HG03521 (cell line): Measurements from ENCODE around the gene CCDC59.
"Not testable (repeated sequence)": the region's sequence is repeated elsewhere in the genome, so short reads cannot be mapped to it uniquely, and the experiment has no call there.

Experiments used
- ATAC-seq: cut with Tn5 transposase; IDR thresholded peaks from one replicate; pipeline ENCODE4 v1.9.1; 2021; ENCODE audit warnings: mild to moderate bottlenecking, moderate library complexity; ENCODE audit not compliant: unreplicated experiment

The CCDC59 gene, protein sequence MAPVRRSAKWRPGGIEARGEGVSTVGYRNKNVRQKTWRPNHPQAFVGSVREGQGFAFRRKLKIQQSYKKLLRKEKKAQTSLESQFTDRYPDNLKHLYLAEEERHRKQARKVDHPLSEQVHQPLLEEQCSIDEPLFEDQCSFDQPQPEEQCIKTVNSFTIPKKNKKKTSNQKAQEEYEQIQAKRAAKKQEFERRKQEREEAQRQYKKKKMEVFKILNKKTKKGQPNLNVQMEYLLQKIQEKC

DNA sequence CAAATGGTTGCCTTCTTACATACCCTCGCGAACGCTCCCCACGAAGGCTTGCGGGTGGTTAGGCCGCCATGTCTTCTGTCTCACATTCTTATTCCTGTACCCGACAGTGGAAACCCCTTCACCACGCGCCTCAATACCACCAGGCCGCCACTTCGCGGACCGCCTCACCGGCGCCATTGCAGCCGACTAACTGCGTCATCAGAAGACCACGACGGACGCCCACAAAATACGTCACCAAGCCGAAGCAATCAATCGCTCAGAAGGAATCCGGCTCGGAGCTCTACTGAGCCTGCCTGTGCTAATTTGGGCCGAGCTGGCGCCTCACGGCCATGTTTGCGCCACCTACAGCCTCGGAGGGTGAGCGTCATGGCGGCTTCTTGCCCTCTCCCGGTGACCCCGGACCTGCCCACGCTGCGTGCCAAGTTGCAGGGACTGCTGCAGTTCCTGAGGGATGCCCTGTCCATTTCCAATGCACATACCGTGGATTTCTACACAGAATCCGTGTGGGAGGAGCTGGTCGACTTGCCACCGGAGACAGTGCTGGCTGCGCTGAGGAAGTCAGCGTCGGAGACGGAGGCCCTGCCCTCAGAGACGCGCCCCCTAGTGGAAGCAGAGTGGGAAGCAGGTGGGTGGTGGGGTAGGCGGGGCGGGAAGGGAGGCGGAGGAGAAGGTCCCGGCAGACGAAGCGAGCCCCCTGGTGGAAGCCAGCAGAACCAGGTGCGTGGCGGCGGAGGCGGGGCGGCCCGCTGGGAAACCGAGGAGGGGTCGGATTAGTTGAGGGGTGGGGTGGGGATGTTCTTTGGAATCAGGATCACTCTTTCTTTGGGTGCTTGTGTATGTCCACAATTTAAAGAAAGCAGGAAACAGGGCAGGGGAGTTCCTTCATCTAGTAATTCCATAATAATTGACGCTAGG is at the start of gene CCDC59, which contains the start of gene METTL25:
Gene CCDC59, minus strand, starts transcription at position 188 of the 915 bp plus-strand sequence. Its CDS starts 11 bp downstream, at position 177.
Gene METTL25, plus strand, starts transcription at position 330 of the 915 bp plus-strand sequence. Its CDS starts 37 bp downstream, at position 367.
- peak; percentile 93 for ATAC-seq

DNA sequence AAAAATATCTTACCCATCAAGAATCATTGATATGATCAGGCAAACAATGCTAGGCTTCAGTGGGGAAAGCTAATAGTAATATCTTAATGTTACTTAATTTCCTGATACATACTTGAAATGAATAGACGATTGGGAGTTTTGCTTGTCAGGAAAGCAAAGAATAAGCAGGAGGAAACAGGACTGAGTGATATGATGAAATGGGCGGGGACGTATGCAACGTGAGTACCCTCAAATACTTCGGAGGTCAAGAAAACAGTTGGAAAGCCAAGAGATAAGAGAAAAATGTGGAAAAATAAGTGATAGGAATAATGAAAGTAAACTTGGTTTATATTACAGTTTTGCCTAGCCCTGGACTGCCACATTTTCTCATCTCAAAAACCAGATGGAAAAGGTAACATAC is 49.3 kb upstream of the CCDC59 start:
- no peak for ATAC-seq

DNA sequence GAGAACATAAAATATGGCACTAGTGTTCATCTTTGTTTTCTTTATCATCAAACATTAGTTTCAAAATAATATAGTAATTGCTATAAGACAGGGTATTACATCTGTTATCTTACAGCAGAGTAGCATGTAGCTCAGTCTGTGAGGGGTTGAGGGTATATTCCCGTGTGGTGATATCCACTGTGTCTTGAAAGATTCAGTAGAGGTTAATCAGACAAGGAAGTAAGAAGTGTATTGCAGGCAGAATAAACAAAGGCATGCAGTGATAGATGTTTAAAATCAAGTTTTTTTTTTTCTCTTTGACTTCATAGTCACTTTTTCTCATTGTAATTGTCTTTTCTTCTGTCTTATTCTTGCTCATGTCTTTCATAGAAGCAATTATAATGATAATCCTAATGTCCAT is 48.5 kb upstream of the CCDC59 start:
- no peak for ATAC-seq

DNA sequence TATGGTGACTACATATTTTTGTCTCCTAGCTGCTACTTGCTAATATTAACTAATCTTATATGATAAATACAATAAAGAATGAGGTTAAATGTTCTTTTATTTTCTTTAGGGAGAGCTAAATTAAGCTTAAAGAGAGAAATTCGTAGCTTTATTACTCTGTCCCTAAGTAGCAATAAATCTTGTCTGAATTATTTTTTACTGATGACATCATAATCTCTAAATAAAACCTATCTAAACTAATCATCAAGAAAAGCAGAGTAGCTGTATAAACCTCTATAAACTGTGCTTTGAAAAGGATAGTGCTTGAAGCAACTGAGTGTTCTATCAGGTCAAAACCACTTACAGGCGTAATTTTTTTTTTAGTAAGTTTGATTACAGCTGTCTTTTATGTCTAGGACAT is 42.6 kb upstream of the CCDC59 start:
- no peak for ATAC-seq

DNA sequence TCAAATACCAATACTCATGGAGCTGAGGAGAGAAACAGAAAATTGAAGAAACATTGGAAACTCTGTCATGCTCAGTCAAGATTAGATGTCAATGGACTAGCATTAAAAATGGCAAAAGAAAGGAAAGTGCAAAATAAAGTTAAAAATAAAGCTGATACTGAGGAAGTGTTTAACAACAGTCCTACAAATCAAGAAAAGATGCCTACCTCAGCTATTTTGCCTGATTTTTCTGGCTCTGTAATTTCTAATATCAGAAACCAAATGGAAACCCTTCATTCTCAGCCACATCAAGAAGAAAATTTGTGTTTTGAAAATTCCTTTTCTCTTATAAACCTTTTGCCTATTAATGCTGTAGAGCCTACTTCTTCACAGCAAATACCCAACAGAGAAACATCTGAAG is 40.7 kb upstream of the CCDC59 start:
- ATAC-seq: no peak

DNA sequence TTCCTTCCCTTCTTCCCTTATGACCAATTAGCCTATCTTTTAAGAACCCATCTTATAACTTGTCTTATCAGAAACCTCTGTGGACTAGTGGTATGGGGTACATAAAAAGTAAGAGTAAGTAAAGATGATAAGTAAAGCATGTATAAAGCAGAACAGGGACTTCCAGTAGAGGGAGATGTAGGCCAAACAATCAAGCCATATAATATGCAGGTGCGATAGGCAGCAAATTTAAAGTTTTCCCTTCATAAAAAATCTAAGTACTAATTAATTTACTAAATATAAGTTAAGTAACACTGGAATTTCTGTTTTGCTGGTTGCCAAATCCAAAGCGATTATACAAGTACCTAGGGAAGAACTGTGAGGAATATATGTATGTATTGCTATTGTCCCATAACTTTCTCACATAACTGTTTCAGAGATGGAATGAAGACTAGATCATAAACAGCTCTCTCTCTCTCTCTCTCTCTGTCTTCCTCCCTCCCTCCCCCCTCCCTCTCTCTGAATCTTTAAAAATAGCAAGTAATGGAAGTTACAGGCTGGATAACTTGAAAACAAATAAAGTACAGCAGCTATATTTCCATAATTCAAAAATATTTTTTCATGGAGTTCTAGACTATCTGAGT is 25.9 kb upstream of the CCDC59 start:
- ATAC-seq: no peak

DNA sequence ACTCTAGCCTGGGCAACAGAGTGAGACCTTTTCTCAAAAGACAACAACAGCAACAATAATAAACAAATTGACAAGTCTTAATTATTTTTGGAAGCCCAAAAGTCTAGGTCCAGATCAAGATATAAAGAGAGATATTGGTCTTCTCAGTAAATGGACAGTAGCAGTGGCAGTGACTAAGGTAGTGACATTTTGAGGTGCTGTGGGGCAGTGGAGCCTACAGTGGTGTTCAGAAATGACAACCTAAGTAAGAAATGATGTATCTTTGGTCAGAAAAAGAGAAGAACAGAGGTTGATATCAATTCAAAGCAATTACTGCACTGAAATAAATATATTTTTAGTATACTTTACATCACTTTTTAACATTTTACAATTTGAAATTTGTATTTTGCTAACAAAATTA is 20.8 kb upstream of the CCDC59 start:
- ATAC-seq: no peak

DNA sequence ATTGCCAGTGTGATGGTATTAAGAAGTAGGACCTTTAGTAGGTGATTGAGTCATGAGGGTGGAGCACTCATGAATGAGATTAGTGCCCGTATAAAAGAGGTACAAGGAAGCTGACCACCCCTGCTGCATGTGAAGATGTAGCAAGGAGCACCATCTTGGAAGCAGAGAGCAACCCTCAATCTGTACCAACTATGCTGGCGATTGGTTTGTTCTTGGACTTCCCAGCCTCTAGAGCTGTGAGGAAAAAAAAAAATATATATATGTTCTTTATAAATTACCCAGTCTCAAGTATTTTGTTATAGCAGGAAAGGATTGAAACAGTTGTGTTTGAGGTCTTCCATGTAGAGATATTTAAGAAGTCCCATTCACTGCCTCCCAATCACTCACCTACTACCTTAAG is 17.0 kb upstream of the CCDC59 start:
- ATAC-seq: no peak

DNA sequence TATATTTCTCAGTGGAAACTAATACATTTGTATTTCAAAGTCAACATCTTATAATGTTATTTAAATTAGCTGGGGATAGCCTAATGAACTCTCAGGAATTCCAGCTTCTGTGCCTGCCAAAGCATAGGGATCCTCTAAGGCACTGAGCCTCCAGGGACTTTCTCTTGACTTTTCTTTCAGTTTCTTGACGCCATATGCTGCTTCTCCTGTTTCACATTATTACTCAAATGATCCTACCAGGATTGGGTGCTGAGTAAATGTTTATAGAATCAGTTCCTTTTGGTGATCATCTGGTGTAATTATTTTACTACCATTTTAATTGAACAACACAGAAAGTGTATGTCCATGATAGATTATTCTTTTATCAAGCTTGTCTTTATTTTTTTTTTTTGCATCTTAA is 8.0 kb upstream of the CCDC59 start:
- no peak for ATAC-seq

DNA sequence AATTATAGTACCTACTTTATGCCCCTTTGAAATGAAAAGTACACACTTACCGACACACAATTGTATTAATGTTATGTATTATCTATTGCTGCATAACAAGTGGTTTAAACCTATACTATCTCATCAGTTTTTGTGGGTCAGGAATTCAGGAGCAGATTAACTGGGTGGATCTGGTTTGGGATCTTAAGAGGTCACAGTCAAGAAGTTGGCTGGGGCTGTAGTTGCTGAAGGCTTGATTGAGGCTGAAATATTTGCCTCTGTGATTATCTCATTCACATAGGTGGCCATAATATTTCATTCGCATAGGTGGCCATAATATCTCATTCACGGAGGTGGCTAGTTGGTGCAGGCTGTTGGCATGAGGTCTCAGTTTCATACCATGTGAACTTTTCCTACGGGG is 5.8 kb upstream of the CCDC59 start:
- ATAC-seq: no peak

DNA sequence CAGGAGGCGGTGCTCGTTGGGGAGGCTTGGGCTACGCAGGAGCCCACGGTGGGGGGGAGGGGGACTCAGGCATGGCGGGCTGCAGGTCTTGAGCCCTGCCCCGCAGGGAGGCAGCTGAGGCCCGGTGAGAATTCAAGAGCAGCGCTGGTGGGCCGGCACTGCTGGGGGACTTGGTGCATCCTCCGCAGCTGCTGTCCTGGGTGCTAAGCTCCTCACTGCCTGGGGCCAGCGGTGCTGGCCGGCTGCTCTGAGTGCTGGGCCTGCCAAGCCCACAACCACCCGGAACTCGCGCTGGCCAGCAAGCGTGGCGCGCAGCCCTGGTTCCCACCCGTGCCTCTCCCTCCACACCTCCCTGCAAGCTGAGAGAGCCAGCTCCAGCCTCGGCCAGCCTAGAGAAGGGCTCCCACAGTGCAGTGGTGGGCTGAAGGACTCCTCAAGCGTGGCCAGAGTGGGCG is 3.3 kb upstream of the CCDC59 start:
- no peak for ATAC-seq

DNA sequence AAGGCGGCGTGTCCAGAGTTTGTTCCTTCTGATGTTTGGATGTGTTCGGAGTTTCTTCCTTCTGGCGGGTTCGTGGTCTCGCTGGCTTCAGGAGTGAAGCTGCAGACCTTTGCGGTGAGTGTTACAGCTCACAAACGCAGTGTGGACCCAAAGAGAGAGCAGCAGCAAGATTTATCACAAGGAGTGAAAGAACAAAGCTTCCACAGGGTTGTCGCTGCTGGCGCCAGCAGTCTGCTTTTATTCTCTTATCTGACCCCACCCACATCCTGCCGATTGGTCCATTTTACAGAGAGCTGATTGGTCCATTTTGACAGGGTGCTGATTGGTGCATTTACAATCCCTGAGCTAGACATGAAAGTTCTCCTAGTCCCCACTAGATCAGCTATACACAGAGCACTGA is 2.6 kb upstream of the CCDC59 start:
- ATAC-seq: not testable (repeated sequence)

DNA sequence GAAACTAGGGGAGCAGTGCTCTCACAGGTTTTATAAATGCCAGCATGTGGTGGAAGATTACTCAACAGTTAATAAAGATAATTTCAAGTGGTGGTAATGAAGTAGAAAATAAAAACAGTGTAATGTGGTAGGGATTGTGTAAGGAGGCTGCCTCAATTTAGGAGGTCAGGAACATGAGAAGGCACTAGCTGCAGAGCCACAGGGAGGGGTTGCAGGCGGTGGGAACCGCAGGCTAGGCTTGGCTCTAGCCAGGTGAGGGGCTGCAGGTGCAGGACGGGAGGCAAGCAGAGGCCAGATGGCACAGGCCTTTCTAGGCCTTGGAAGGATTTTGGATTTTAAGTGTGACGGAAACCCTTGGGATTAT is 910 bp upstream of the CCDC59 start:
- ATAC-seq: no peak

DNA sequence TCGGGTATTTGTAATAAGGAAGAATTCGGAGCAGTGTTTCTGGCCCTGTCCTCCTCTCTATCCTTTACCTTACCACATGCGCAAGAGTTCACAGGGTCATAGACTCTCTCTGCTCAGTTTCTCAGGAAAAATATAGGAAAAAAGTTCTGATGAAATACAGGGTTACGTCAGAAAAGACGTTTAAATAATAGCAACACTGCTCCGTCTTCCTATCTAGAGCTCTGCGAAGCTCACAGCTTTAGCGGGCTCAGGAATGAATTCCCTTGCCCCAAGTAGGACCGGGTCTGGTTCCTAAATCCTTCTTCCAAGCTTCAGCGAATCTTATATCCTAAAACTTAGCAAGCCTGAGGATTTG is 365 bp downstream of the CCDC59 start:
- ATAC-seq: no peak

DNA sequence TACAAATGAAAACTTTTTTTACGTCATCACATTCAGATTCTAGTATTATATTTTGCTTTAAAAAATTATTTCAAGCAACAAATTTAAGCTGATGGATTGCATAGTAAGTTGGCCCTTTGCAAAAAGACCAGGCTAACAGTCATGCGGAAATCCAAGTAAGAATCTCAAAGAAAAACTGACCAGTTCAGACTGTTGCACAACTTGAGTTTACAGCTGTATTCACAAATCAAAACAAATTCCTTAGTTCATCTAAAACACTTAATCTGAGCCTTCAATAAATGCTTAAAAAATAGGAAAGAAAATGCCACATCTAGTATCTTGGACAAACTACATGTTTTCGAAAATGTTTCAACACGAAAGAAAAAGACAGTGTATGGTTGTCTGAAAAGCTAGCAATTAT is 847 bp downstream of the CCDC59 start:
- no peak for ATAC-seq

DNA sequence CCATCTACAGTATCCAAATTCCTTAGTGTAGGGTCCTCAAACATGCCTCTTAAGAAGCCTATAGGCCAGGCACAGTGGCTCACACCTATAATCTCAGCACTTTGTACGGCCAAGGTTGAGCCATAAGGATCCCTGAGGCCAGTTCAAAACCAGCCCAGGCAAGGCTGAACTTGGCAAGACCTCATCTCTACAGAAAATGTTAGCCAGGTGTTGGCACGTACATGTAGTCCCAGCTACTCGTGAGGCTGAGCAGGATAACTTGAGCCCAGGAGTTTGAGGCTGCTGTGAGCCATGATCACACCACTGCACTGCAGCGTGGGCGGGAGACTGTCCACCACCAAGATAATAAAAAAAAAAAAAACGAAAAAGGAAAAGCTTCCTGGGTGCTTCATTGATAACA is 6.8 kb downstream of the CCDC59 start:
- ATAC-seq: no peak

DNA sequence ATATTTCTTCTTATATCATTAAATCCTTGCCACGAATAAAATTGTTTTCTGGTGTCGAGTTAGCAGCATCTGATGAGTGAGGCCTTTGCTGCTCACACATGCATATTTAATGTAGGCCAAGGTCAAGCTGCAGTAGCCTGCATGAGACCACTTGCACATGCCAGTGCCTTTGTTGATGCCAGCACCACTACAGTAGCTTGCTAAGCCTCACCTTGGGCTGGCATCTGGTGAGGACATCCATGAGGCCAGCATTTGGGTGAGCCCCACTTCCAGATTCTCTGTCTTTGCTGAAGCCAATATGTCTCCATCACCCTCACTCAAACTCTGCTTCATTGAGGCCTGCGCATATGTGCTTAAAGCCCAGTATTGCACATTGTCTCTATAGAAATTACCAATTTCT is 8.0 kb downstream of the CCDC59 start:
- ATAC-seq: no peak

DNA sequence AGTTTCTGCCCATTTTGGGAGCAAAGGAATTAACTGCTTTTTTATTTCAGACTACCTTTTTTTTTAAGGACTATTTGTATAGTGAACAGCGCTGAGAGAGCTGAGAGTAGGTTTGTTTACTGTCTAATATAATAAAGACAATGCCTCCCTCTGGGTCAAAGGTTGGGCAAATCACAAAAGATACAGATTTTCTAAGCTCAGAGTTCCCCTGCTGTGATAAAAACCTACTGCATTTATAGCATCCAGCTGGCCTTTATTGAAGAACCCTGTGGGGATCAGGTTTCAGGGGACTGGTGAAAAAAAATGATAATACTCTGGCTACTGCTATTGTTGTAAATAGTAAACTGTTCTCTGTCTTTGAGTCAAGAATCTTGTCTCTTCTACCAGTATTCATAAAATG is 28.7 kb downstream of the CCDC59 start:
- ATAC-seq: no peak

DNA sequence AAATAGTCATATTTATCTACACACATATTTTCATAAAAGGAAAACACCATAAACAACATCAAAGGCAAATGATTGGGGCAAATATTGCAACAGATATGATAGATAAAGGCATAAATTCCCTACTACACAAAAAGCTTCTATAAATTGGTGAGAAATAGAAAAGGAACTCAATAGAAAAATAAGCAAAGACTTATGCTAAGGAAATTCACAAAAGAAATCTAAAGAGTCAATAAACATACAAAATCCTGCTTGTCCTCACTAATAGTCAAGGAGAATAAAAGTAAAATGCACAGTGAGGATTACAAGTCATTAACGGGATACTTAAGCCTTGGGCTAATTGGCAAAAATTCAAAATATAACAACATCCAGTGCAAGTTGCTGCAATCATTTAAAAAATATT is 30.3 kb downstream of the CCDC59 start:
- ATAC-seq: no peak

DNA sequence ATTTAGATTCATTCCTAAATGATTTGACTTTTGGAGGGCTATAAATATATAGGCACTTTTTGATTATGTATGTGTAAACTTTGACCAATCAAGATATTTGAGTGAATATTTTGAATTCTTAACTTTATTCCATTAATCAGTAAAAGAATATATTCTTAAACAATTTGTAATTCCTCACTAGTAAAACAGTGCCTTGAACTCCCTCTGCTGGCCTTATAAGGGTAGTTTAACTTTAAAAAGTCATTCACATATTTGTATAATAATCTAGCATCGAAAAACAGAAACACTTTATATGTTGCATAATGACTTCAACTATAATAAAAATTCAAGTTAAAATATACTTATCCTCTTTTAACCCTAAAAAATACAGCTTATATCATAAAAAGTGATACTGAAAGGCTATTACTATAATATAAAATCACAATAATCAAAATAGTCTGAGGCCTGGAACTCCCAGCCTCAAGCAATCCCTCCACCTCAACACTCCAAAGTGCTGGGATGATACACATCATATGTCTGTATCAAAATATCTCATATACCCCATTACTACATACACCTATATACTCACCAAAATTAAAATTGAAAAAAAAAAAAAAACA is 31.2 kb downstream of the CCDC59 start:
- no peak for ATAC-seq

DNA sequence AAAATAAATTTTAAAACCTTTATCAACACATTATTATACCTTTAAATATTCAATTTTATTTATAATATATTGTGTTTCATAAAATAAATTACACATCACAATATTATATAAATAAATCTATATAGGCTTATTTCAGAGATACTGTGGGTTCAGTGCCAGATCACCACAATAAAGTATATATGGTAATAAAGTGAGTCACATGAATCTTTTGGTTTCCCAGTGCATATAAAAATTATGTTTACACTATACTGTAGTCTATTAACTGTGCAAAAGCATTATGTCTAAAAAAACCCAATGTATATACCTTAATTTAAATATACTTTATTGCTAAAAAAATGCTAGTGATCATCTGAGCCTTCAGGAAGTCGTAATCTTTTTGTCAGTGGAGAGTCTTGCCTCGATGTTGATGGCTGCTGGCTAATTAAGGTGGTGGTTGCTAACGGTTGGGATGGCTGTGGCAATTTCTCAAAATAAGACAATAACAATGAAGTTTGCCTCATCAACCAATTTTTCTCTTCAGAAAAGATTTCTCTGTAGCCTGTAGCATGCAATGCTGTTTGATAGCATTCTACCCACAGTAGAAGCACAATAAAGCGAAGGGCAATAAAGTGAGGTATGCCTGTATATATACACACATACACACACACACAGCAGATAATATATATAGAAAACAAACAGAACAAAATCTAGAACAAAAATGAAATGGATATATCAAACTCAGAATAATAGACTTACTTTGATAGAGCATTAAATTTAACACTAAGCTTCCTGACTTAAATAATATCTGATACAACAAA is 32.4 kb downstream of the CCDC59 start:
- no peak for ATAC-seq
